Gastrocnemius medialis (tissue), 4 donors: ENCODE results near the gene IFT80. TPM values are rescaled to one million over a fixed set of nuclear protein-coding genes. Genes with fewer than 3 reads are reported as not detected.
A peak's percentile ranks its signal among the peaks of the same experiment; 100 is the strongest.

Experiments
- ATAC-seq, 2 donors: fragments of 150-250 bp; one replicate each; pipeline ENCODE4 v1.9.1; 2016
- DNase-seq, 2 donors: peaks; one replicate each; pipeline ENCODE4 v3.0.0-alpha.2; 2019
- H3K27ac ChIP-seq, 4 donors: fragments of 200-600 bp; sonication (generic); 1 replicate in 1 of 4; 2 replicates in 3 of 4; pipeline ENCODE4 v1.5.1; 2016 to 2018; ENCODE audit warnings: mild to moderate bottlenecking in 2 of 4, moderate library complexity in 1 of 4
- H3K27me3 ChIP-seq, 3 donors: fragments of 200-600 bp; sonication (generic) in 2 of 3; 1 replicate in 1 of 3; 2 replicates in 2 of 3; pipeline versions ENCODE4 v1.5.1 to v1.6.0; 2016 to 2019; ENCODE audit warnings: mild to moderate bottlenecking in 1 of 3, moderate library complexity in 1 of 3
- H3K36me3 ChIP-seq, 2 donors: fragments of 200-600 bp; sonication (generic) in 1 of 2; one replicate each; pipeline ENCODE4 v1.5.1; 2017 to 2018
- H3K4me1 ChIP-seq, 2 donors: fragments of 200-600 bp; sonication (generic) in 1 of 2; one replicate each; pipeline ENCODE4 v1.5.1; 2016 to 2017; ENCODE audit warnings: mild to moderate bottlenecking in 2 of 2
- H3K4me3 ChIP-seq, 4 donors: fragments of 200-600 bp; sonication (generic) in 3 of 4; 1 replicate in 1 of 4; 2 replicates in 3 of 4; pipeline ENCODE4 v1.5.1; 2016 to 2019; ENCODE audit warnings: mild to moderate bottlenecking in 2 of 4
- H3K9me3 ChIP-seq, 3 donors: fragments of 200-600 bp; sonication (generic) in 2 of 3; 1 replicate in 1 of 3; 2 replicates in 2 of 3; pipeline ENCODE4 v1.5.1; 2016 to 2019
- POLR2A ChIP-seq, 2 donors: fragments of 450-650 bp; IDR thresholded peaks; one replicate each; pipeline ENCODE4 v1.6.1; 2017; ENCODE audit warnings: antibody characterized with exemption in 2 of 2, mild to moderate bottlenecking in 2 of 2, moderate library complexity in 2 of 2
- in situ Hi-C, 4 donors: fragments of 200-750 bp; cut with MboI; loops; one replicate each; pipeline versions ENCODE4 v1.15.0 to v1.8.0; 2017; ENCODE audit warnings: low sequenced_read_pairs in 4 of 4
- intact Hi-C: fragments of 100-400 bp; cut with DNase I; formaldehyde crosslinking; loops from one replicate; pipeline ENCODE4 v1.15.1; 2023; ENCODE audit warnings: low total_unique reads
- total RNA-seq, 4 donors: library from RNA; depleted of rRNA; stranded (reverse); fragments of >200 nt; gene quantifications; one replicate each; pipeline versions ENCODE4 v1.1.0 to v1.2.3, GENCODE V29; 2016
- TF ChIP-seq, protein P1 (sequence below), 5 experiments: fragments of 450-650 bp in 3 of 5; fragments of 200-600 bp in 2 of 5; sonication (generic) in 2 of 5; IDR thresholded peaks in 4 of 5; conservative IDR thresholded peaks in 1 of 5; 1 replicate in 4 of 5; 2 replicates in 1 of 5; pipeline ENCODE4 v1.5.1; 2016 to 2019; ENCODE audit warnings: antibody characterized with exemption in 5 of 5, mild to moderate bottlenecking in 3 of 5, moderate library complexity in 3 of 5

The IFT80 gene
- total RNA-seq, 4 donors from 2014 or later = 3.9 to 7.9 (median 6.0) TPM

DNA sequence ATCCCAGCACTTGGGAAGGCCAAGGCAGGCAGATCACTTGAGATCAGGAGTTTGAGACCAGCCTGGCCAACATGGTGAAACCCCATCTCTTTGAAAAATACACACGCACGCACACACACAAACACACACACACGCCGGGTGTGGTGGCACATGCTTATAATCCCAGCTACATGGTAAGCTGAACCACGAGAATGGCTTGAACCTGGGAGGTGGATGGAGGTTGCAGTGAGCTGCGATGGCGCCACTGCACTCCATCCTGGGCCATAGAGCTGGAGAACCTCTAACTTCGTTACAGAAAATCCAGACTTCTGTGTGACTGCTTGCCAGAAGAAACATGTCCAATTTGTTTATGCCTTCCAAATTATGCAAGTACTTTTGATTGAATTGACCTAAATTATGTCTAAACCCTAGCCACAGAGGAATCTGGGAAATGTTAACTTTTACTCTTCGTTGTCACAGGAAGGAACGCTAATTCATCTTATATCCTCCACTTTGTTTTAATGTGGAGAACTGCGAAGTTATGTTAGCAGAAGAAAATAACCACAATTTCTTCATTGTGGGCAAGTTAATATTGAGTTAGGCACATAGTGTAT lies 28.9 kb upstream of the IFT80 start:
- peaks cover 3 to 77% of the 10 kb centered on the region in 2 donors for H3K36me3 ChIP-seq
- in situ Hi-C loops (no loop called here), intact Hi-C loops (no loop called here)
- H3K4me3 ChIP-seq = no peak overlapping the region
- H3K4me1 ChIP-seq = no peaks in the 10 kb centered on the region
- no peak for ATAC-seq
- H3K9me3 ChIP-seq = no peaks in the 10 kb centered on the region
- no peak overlapping the region for H3K27ac ChIP-seq
- H3K27me3 ChIP-seq = no peaks in the 10 kb centered on the region
- TF ChIP-seq, protein P1, sequence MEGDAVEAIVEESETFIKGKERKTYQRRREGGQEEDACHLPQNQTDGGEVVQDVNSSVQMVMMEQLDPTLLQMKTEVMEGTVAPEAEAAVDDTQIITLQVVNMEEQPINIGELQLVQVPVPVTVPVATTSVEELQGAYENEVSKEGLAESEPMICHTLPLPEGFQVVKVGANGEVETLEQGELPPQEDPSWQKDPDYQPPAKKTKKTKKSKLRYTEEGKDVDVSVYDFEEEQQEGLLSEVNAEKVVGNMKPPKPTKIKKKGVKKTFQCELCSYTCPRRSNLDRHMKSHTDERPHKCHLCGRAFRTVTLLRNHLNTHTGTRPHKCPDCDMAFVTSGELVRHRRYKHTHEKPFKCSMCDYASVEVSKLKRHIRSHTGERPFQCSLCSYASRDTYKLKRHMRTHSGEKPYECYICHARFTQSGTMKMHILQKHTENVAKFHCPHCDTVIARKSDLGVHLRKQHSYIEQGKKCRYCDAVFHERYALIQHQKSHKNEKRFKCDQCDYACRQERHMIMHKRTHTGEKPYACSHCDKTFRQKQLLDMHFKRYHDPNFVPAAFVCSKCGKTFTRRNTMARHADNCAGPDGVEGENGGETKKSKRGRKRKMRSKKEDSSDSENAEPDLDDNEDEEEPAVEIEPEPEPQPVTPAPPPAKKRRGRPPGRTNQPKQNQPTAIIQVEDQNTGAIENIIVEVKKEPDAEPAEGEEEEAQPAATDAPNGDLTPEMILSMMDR (IDR thresholded peaks at IDR 0.05 in 4 of 5, conservative IDR thresholded peaks at IDR 0.05 in 1 of 5) = no peak
- TF ChIP-seq POLR2A (IDR thresholded peaks at IDR 0.05) = no peak
- no peak for DNase-seq

DNA sequence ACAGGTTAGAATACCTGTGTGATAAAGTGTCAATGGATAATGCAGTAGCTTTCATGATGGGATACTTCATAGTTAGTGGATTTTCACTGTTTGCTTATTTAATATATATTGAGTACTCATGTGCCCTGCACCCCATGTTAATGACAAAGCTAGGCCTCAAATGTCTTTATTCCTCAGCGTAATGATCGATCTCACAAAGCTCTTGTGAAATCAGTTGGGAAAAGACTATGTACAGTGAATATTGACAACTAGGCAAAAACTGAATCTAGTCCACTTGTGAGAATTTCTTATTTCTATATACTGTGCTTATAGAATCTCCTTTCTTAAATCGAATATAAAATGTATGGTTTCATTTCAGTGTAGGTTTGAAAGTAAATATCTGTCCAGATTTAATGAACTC lies 18.3 kb upstream of the IFT80 start:
- Histone ChIP-seq H3K4me1 (no peaks in the 10 kb centered on the region), H3K36me3 (peaks cover 0 to 41% of the 10 kb centered on the region in 2 donors), H3K27me3 (no peaks in the 10 kb centered on the region), H3K9me3 (no peaks in the 10 kb centered on the region), H3K27ac (no peak overlapping the region), H3K4me3 (no peak overlapping the region)
- intact Hi-C loops (loop anchor here (5.0 to 10.0 kb wide), 2 partner anchors 253 to 1155 kb away; no protein-coding TSS in a partner anchor), in situ Hi-C loops (loop anchor here in 3 of 4 donors (10.0 to 25.0 kb wide), 2 partner anchors 380 to 383 kb away; no protein-coding TSS in a partner anchor)
- TF ChIP-seq, protein P1 (IDR thresholded peaks at IDR 0.05 in 4 of 5, conservative IDR thresholded peaks at IDR 0.05 in 1 of 5) = no peak
- no peak for TF ChIP-seq POLR2A (IDR thresholded peaks at IDR 0.05)
- no peak for DNase-seq
- ATAC-seq = no peak

DNA sequence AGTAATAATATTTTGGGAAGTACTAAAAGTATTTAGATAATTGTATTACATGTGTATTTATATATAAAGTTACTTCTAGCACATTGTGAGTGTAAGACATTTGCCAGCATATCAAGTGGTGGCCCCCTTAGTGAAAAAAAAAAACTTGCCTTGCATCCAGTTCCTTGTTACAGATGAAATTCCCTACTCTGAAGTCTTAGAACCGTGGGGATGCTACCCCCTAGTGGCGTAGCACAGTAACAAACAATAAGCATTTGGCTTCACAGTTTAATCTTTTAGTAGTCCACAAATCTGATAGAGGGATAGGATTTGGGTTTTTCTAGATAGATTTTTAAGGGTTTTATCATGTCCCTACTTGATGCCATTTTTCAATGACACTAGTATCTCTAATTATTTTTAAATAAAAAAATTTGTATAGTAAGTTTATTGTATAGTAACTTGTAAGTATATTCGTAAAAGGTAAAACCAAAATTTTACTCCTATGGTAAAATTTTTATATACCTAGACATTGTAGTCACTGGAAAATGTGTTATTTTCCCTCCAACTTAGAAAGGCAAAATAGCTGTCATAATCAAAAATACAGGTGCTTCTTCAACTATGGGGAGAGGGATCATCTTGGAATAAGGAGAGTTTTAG lies 14.7 kb upstream of the IFT80 start:
- TF ChIP-seq, protein P1 (IDR thresholded peaks at IDR 0.05 in 4 of 5, conservative IDR thresholded peaks at IDR 0.05 in 1 of 5) = peak; percentile 55 to 87 (median 74)
- TF ChIP-seq POLR2A (IDR thresholded peaks at IDR 0.05) = no peak
- H3K4me3 ChIP-seq = no peak overlapping the region
- H3K27me3 ChIP-seq = no peaks in the 10 kb centered on the region
- H3K9me3 ChIP-seq = no peaks in the 10 kb centered on the region
- peak; percentile 60 to 78 for ATAC-seq
- intact Hi-C loops (loop anchor here (1.0 to 10.0 kb wide), 2 partner anchors 249 to 381 kb away; no protein-coding TSS in a partner anchor), in situ Hi-C loops (loop anchor here (5.0 to 25.0 kb wide), 3 partner anchors 376 to 381 kb away; no protein-coding TSS in a partner anchor)
- H3K4me1 ChIP-seq = no peaks in the 10 kb centered on the region
- DNase-seq = peak in 1 of 2 donors; percentile 34
- H3K27ac ChIP-seq = no peak overlapping the region
- H3K36me3 ChIP-seq = peaks cover 0 to 27% of the 10 kb centered on the region in 2 donors

DNA sequence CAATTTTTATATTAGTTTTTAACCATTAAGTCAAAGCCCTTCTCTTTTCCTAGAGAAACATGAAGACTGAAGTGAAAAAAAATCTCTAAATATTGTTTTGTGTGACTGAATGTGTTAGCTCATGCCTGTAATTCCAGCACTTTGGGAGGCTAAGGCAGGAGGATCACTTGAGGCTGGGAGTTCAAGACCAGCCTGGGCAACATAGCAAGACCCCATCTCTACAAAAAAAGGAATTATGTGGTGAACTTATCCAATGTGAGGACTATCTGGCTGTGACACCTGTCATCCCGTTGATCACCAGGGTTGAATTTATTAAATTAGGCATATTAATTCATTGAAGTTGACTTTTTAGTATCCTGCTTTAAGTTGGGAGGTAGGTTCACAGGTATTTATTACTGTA lies 13.5 kb upstream of the IFT80 start:
- intact Hi-C loops = loop anchor here (10.0 kb wide), 1 partner anchor 248 kb away; no protein-coding TSS in a partner anchor
- in situ Hi-C loops = loop anchor here (5.0 to 25.0 kb wide), 3 partner anchors 375 to 380 kb away; no protein-coding TSS in a partner anchor
- Histone ChIP-seq H3K36me3 (peaks cover 0 to 27% of the 10 kb centered on the region in 2 donors), H3K27me3 (no peaks in the 10 kb centered on the region), H3K4me3 (no peak overlapping the region), H3K4me1 (no peaks in the 10 kb centered on the region), H3K9me3 (no peaks in the 10 kb centered on the region), H3K27ac (no peak overlapping the region)
- no peak for ATAC-seq
- TF ChIP-seq, protein P1 (IDR thresholded peaks at IDR 0.05 in 4 of 5, conservative IDR thresholded peaks at IDR 0.05 in 1 of 5) = no peak
- no peak for TF ChIP-seq POLR2A (IDR thresholded peaks at IDR 0.05)
- no peak for DNase-seq
